ENCODE measurements around the gene ACMSD. TPM values are rescaled to one million over a fixed set of nuclear protein-coding genes. Genes with fewer than 3 reads are reported as not detected.

ACMSD gene
- total RNA-seq, 1 donor from 2014 or later = not detected

GRCh38 chr2:134943540-134943939 lies 105.1 kb downstream of the ACMSD start:
- no peak for DNase-seq (ENCODE audit: extremely low read depth, low read depth, low spot score)

- no peak for DNase-seq (ENCODE audit: extremely low read depth, low read depth, low spot score)
Observed at GRCh38 chr2:134944975-134945374, 106.6 kb downstream of the ACMSD start.

GRCh38 chr2:134946073-134946472 lies 107.7 kb downstream of the ACMSD start:
- DNase-seq (ENCODE audit: extremely low read depth, low read depth, low spot score) = no peak

- no peak for DNase-seq (ENCODE audit: extremely low read depth, low read depth, low spot score)
Observed at GRCh38 chr2:134949981-134950708, 111.7 kb downstream of the ACMSD start.

- no peak for DNase-seq (ENCODE audit: extremely low read depth, low read depth, low spot score)
Observed at GRCh38 chr2:134950886-134951285, 112.5 kb downstream of the ACMSD start.

Other genes starting within 250 kb of the ACMSD start
- 1.6 and 3.2 TPM in 2 replicates for gene TMEM163, start 119.6 kb upstream of the ACMSD start, total RNA-seq
- gene CCNT2, start 80.2 kb downstream of the ACMSD start, total RNA-seq = 14.4 and 22.5 TPM in 2 replicates
- gene MAP3K19, start 208.8 kb downstream of the ACMSD start, total RNA-seq = not detected in 2 replicates
- 37.2 and 50.1 TPM in 2 replicates for gene RAB3GAP1, start 213.7 kb downstream of the ACMSD start, total RNA-seq